Left ventricle myocardium inferior (tissue), 1 donor: Measurements from ENCODE around the gene DPT. TPM values are rescaled to one million over a fixed set of nuclear protein-coding genes. Genes with fewer than 3 reads are reported as not detected.

Source experiments
- DNase-seq: peaks from one replicate; pipeline ENCODE4 v3.0.0-alpha.2; 2020
- H3K27ac ChIP-seq: fragments of 200-600 bp; replicated peaks from 2 replicates; pipeline ENCODE4 v1.8.0; 2021
- H3K27me3 ChIP-seq: fragments of 200-600 bp; 2 replicates; pipeline ENCODE4 v1.8.0; 2021; ENCODE audit warnings: low read depth
- H3K36me3 ChIP-seq: fragments of 200-600 bp; 2 replicates; pipeline ENCODE4 v1.8.0; 2021
- H3K4me1 ChIP-seq: fragments of 200-600 bp; 2 replicates; pipeline ENCODE4 v1.8.0; 2021
- H3K4me3 ChIP-seq: fragments of 200-600 bp; 2 replicates; pipeline ENCODE4 v1.8.0; 2021; ENCODE audit warnings: mild to moderate bottlenecking, moderate library complexity
- H3K9me3 ChIP-seq: fragments of 200-600 bp; replicated peaks from 2 replicates; pipeline ENCODE4 v1.8.0; 2021
- CTCF ChIP-seq: fragments of 200-600 bp; IDR thresholded peaks from 2 replicates; pipeline ENCODE4 v1.8.0; 2021; ENCODE audit warnings: antibody characterized with exemption, mild to moderate bottlenecking, borderline replicate concordance
- intact Hi-C: fragments of 100-400 bp; cut with micrococcal nuclease; formaldehyde crosslinking; loops from one replicate; pipeline ENCODE4 v1.11.0; 2022
- total RNA-seq: library from RNA; stranded (reverse); fragmentation: NEBNext Ultra II Directional; extraction: Animal tissue kit (Norgen Biotek cat#: 25700); gene quantifications from one replicate; pipeline ENCODE4 v1.2.1, GENCODE V29; 2021
- donor health status: DM: no; HTN: yes; CAD: no; lungs with severe emphysema.

DPT gene
- total RNA-seq, 1 donor from 2014 or later: 45.6 TPM

GRCh38 chr1:168697356-168698126 lies 31.5 kb downstream of the DPT start:
- Histone ChIP-seq H3K27me3 (no peaks in the 10 kb centered on the region), H3K4me1 (no peaks in the 10 kb centered on the region), H3K27ac (no peak overlapping the region), H3K36me3 (no peaks in the 10 kb centered on the region), H3K9me3 (no peaks in the 10 kb centered on the region), H3K4me3 (no peak overlapping the region)
- no peak for TF ChIP-seq CTCF
- intact Hi-C loops: no loop called here
- no peak for DNase-seq

- Histone ChIP-seq H3K27me3 (no peaks in the 10 kb centered on the region), H3K4me3 (no peak overlapping the region), H3K4me1 (no peaks in the 10 kb centered on the region), H3K9me3 (no peaks in the 10 kb centered on the region), H3K27ac (no peak overlapping the region), H3K36me3 (no peaks in the 10 kb centered on the region)
- intact Hi-C loops: no loop called here
- no peak for TF ChIP-seq CTCF
- no peak for DNase-seq
Observed at GRCh38 chr1:168696125-168696760, 32.8 kb downstream of the DPT start.

GRCh38 chr1:168693872-168694238 lies 35.2 kb downstream of the DPT start:
- H3K9me3 ChIP-seq: no peaks in the 10 kb centered on the region
- no peak for DNase-seq
- TF ChIP-seq CTCF: no peak
- H3K27ac ChIP-seq: no peak overlapping the region
- intact Hi-C loops: no loop called here
- no peaks in the 10 kb centered on the region for H3K27me3 ChIP-seq
- no peaks in the 10 kb centered on the region for H3K36me3 ChIP-seq
- no peak overlapping the region for H3K4me3 ChIP-seq
- H3K4me1 ChIP-seq: peaks cover 9% of the 10 kb centered on the region

- no peak overlapping the region for H3K4me3 ChIP-seq
- no peaks in the 10 kb centered on the region for H3K9me3 ChIP-seq
- H3K4me1 ChIP-seq: peaks cover 11% of the 10 kb centered on the region
- no peak for DNase-seq
- no peaks in the 10 kb centered on the region for H3K27me3 ChIP-seq
- no peak for TF ChIP-seq CTCF
- H3K36me3 ChIP-seq: no peaks in the 10 kb centered on the region
- no peak overlapping the region for H3K27ac ChIP-seq
- intact Hi-C loops: no loop called here
Observed at GRCh38 chr1:168693197-168693871, 35.7 kb downstream of the DPT start.

- Histone ChIP-seq H3K4me1 (peaks cover 16% of the 10 kb centered on the region), H3K36me3 (no peaks in the 10 kb centered on the region), H3K27me3 (no peaks in the 10 kb centered on the region), H3K9me3 (no peaks in the 10 kb centered on the region), H3K4me3 (no peak overlapping the region), H3K27ac (no peak overlapping the region)
- TF ChIP-seq CTCF: no peak
- intact Hi-C loops: no loop called here
- no peak for DNase-seq
Observed at GRCh38 chr1:168692472-168692871, 36.5 kb downstream of the DPT start.
